Endothelial cell of umbilical vein (primary cell): Measurements from ENCODE around the gene NOMO2. TPM values are rescaled to one million over a fixed set of nuclear protein-coding genes. Genes with fewer than 3 reads are reported as not detected.
"Not testable (repeated sequence)": the region's sequence is repeated elsewhere in the genome, so short reads cannot be mapped to it uniquely, and the experiment has no call there.

Source experiments
- BruUV-seq: library from RNA; stranded (reverse); fragments of 400-500 nt; replicated peaks from 2 replicates; lab custom pipeline; 2021; lab: Mats Ljungman, UMichigan
- CTCF ChIA-PET: fragments of 300-600, 350-600 bp; sonication (Branson Sonifier 250); formaldehyde crosslinking; loops from one replicate; lab custom pipeline; 2021; ENCODE audit warnings: antibody characterized with exemption, inconsistent platforms; lab: Charles Lee
- POLR2A ChIA-PET: fragments of 300-600, 350-600 bp; sonication (Branson Sonifier 250); formaldehyde crosslinking; loops from one replicate; lab custom pipeline; 2021; ENCODE audit warnings: antibody characterized with exemption, inconsistent platforms; lab: Charles Lee
- DNase-seq: peaks from one replicate; pipeline ENCODE4 v3.0.0-alpha.2; 2011; ENCODE audit warnings: low read depth, low spot score
- FAIRE-seq: peaks from 2 replicates; lab custom pipeline; 2011; peaks lifted over from hg19 to GRCh38; lab: Jason Lieb, UNC
- H2AFZ ChIP-seq: 2 replicates; pipeline ENCODE4 v1.6.0; 2012; ENCODE audit warnings: low read depth, low read length, control low read depth, inconsistent platforms
- H3K27ac ChIP-seq: 2 replicates; pipeline ENCODE4 v1.5.1; 2011; ENCODE audit warnings: low read depth, mild to moderate bottlenecking, control low read depth, low read length, moderate library complexity; ENCODE audit not compliant: insufficient read depth
- H3K27me3 ChIP-seq, 2 experiments: 2 replicates each; pipeline versions ENCODE4 v1.6.0 to v1.6.1; 2011; ENCODE audit warnings: low read length in 2 of 2, mixed read lengths in 1 of 2; ENCODE audit not compliant: control insufficient read depth in 2 of 2, insufficient read depth in 2 of 2
- H3K36me3 ChIP-seq, 2 experiments: 2 replicates in 1 of 2; 3 replicates in 1 of 2; pipeline ENCODE4 v1.5.1; 2011; ENCODE audit warnings: low read length in 2 of 2, mild to moderate bottlenecking in 1 of 2, moderate library complexity in 1 of 2; ENCODE audit not compliant: control insufficient read depth in 2 of 2, insufficient read depth in 2 of 2; ENCODE audit errors: extremely low read depth in 1 of 2
- H3K4me1 ChIP-seq: 3 replicates; pipeline ENCODE4 v1.5.1; 2011; ENCODE audit warnings: mild to moderate bottlenecking, low read length; ENCODE audit not compliant: control insufficient read depth, insufficient read depth; ENCODE audit errors: extremely low read depth
- H3K4me2 ChIP-seq: 2 replicates; pipeline ENCODE4 v1.6.1; 2011; ENCODE audit warnings: low read length, control low read depth, mixed read lengths; ENCODE audit not compliant: insufficient read depth
- H3K4me3 ChIP-seq, 3 experiments: fragments of 200-600 bp in 1 of 3; sonication (generic), shearing (Covaris generic) in 1 of 3; replicated peaks in 1 of 3; 2 replicates each; pipeline ENCODE4 v1.5.1; 2011 to 2016; ENCODE audit warnings: control low read depth in 3 of 3, low read length in 3 of 3, mild to moderate bottlenecking in 2 of 3, inconsistent platforms in 1 of 3, low read depth in 1 of 3, moderate library complexity in 1 of 3; ENCODE audit not compliant: insufficient read depth in 1 of 3
- H3K79me2 ChIP-seq: 2 replicates; pipeline ENCODE4 v1.6.0; 2012; ENCODE audit warnings: low read length, inconsistent platforms; ENCODE audit not compliant: control insufficient read depth, insufficient read depth
- H3K9ac ChIP-seq: replicated peaks from 2 replicates; pipeline ENCODE3; 2011; ENCODE audit warnings: low read length, control low read depth; ENCODE audit not compliant: insufficient read depth; ENCODE audit errors: extremely low read depth
- H3K9me1 ChIP-seq: replicated peaks from 3 replicates; pipeline ENCODE4 v1.6.0; 2011; ENCODE audit warnings: mild to moderate bottlenecking, low read length; ENCODE audit not compliant: control insufficient read depth, insufficient read depth; ENCODE audit errors: extremely low read depth
- H3K9me3 ChIP-seq: replicated peaks from 2 replicates; pipeline ENCODE4 v1.5.1; 2012; ENCODE audit warnings: low read length, inconsistent platforms; ENCODE audit not compliant: control insufficient read depth, insufficient read depth
- H4K20me1 ChIP-seq: replicated peaks from 2 replicates; pipeline ENCODE3; 2011; ENCODE audit warnings: mild to moderate bottlenecking, low read length; ENCODE audit not compliant: control insufficient read depth, insufficient read depth; ENCODE audit errors: extremely low read depth
- dilution Hi-C: fragments of 300-500 bp; cut with MboI; formaldehyde crosslinking; loops from one replicate; pipeline ENCODE4 v1.15.0; 2019; ENCODE audit warnings: low sequenced_read_pairs; ENCODE audit not compliant: extremely low pct_ligation_motif_present
- intact Hi-C: fragments of 100-400 bp; cut with micrococcal nuclease; formaldehyde crosslinking; loops from one replicate; pipeline ENCODE4 v1.10.0; 2022
- polyA plus RNA-seq, 4 experiments: library from polyadenylated mRNA; depleted of rRNA in 3 of 4; stranded (reverse) in 3 of 4; unstranded in 1 of 4; fragments of >200 nt; gene quantifications; 2 replicates each; pipeline versions ENCODE4 v1.2.1 to v1.2.3, GENCODE V29; 2011 to 2012; ENCODE audit warnings: missing spikeins in 1 of 4
- total RNA-seq: library from RNA; stranded (reverse); gene quantifications from 2 replicates; pipeline ENCODE4 v1.2.3, GENCODE V29; 2021

Gene NOMO2
- total and polyA plus RNA-seq, 2 donors (not counting 3 experiments of a cell fraction or from before 2014, with no cell fraction given): 155 to 223 TPM

- POLR2A ChIA-PET, H3K4me2 ChIP-seq, FAIRE-seq, H3K27me3 ChIP-seq, H3K9ac ChIP-seq, H3K9me1 ChIP-seq, H3K79me2 ChIP-seq, H3K9me3 ChIP-seq, CTCF ChIA-PET, DNase-seq, H4K20me1 ChIP-seq, H3K4me1 ChIP-seq, BruUV-seq, H3K4me3 ChIP-seq, intact Hi-C loops, H2AFZ ChIP-seq, H3K36me3 ChIP-seq, H3K27ac ChIP-seq, dilution Hi-C loops: not testable (repeated sequence)
Measured at GRCh38 chr16:18572973-18573372, 11.1 kb upstream of the NOMO2 start.

GRCh38 chr16:18571307-18571850, 9.5 kb upstream of the NOMO2 start:
- H3K36me3 ChIP-seq, H3K9ac ChIP-seq, BruUV-seq, H3K27ac ChIP-seq, H3K4me2 ChIP-seq, H3K4me1 ChIP-seq, FAIRE-seq, DNase-seq, H3K27me3 ChIP-seq, H3K79me2 ChIP-seq, H2AFZ ChIP-seq, H3K9me3 ChIP-seq, POLR2A ChIA-PET, H4K20me1 ChIP-seq, intact Hi-C loops, CTCF ChIA-PET, dilution Hi-C loops, H3K9me1 ChIP-seq: not testable (repeated sequence)
- H3K4me3 ChIP-seq: peak overlapping the region in 1 of 3 experiments; percentile 13

GRCh38 chr16:18570529-18571306, 8.8 kb upstream of the NOMO2 start:
- H4K20me1 ChIP-seq, BruUV-seq, H3K27ac ChIP-seq, dilution Hi-C loops, CTCF ChIA-PET, H3K4me1 ChIP-seq, DNase-seq, H3K4me2 ChIP-seq, H3K9ac ChIP-seq, H3K79me2 ChIP-seq, H3K27me3 ChIP-seq, intact Hi-C loops, H3K4me3 ChIP-seq, FAIRE-seq, H3K9me1 ChIP-seq, H2AFZ ChIP-seq, H3K9me3 ChIP-seq, POLR2A ChIA-PET, H3K36me3 ChIP-seq: not testable (repeated sequence)

GRCh38 chr16:18560416-18561220, 1.3 kb downstream of the NOMO2 start:
- FAIRE-seq, H2AFZ ChIP-seq, H3K27ac ChIP-seq, intact Hi-C loops, H3K9me3 ChIP-seq, H3K79me2 ChIP-seq, POLR2A ChIA-PET, H4K20me1 ChIP-seq, H3K4me1 ChIP-seq, H3K27me3 ChIP-seq, BruUV-seq, CTCF ChIA-PET, DNase-seq, H3K9me1 ChIP-seq, dilution Hi-C loops, H3K36me3 ChIP-seq: not testable (repeated sequence)
- H3K4me3 ChIP-seq: peak overlapping the region in 2 of 3 experiments; percentile 45 to 59
- H3K4me2 ChIP-seq: peak overlapping the region; percentile 45
- peak overlapping the region; percentile 9 for H3K9ac ChIP-seq
